Esophagus squamous epithelium (tissue), 4 donors: ENCODE results near the gene RTP5.

ENCODE experiments used
- CTCF ChIP-seq, 6 experiments: fragments of 450-650 bp in 4 of 6; fragments of 200-600 bp in 2 of 6; sonication (generic) in 2 of 6; IDR thresholded peaks; one replicate each; pipeline ENCODE4 v1.5.1; 2016 to 2019; ENCODE audit warnings: antibody characterized with exemption in 6 of 6, mild to moderate bottlenecking in 4 of 6, moderate library complexity in 4 of 6
- POLR2A ChIP-seq, 4 donors: fragments of 450-650 bp; IDR thresholded peaks; one replicate each; pipeline ENCODE4 v1.6.1; 2017; ENCODE audit warnings: antibody characterized with exemption in 4 of 4, mild to moderate bottlenecking in 4 of 4, moderate library complexity in 3 of 4

- TF ChIP-seq CTCF (IDR thresholded peaks at IDR 0.05) (no peak), POLR2A (IDR thresholded peaks at IDR 0.05) (no peak)
Observed at GRCh38 chr2:241885291-241885945, 15.9 kb downstream of the RTP5 start.
